HL-60/S4 treated with retinoic acid at 250 ng/mL for 4 days and 3 days (cell line): ENCODE results near the gene BRPF3.
"Not testable (repeated sequence)": the region's sequence is repeated elsewhere in the genome, so short reads cannot be mapped to it uniquely, and the experiment has no call there.

Source experiments
- in situ Hi-C: fragments of 300-500 bp; cut with MboI; formaldehyde crosslinking; loops from 2 replicates; pipeline ENCODE4 v1.7.0; 2022; ENCODE audit warnings: low sequenced_read_pairs

The BRPF3 gene

DNA sequence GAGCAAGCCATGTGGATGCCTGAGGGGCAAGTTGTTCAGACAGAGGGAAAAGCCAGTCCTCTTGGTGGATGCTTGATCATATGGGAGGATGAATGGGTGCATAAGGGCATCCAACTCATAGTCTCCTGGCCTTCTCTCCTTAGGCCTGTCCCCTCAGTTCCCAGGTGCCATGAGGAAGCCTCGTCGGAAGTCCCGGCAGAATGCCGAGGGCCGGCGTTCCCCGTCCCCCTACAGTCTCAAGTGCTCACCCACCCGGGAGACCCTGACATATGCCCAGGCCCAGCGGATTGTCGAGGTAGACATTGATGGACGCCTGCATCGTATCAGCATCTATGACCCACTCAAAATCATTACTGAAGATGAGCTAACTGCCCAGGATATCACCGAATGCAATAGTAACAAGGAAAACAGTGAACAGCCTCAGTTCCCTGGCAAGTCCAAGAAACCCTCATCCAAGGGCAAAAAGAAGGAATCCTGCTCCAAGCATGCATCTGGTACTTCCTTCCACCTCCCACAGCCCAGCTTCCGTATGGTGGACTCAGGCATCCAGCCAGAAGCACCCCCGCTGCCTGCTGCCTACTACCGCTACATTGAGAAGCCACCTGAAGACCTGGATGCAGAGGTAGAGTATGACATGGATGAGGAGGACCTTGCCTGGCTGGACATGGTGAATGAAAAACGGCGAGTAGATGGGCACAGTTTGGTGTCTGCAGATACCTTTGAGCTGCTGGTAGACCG lies 3.8 kb downstream of the BRPF3 start:
- in situ Hi-C loops = no loop called here

DNA sequence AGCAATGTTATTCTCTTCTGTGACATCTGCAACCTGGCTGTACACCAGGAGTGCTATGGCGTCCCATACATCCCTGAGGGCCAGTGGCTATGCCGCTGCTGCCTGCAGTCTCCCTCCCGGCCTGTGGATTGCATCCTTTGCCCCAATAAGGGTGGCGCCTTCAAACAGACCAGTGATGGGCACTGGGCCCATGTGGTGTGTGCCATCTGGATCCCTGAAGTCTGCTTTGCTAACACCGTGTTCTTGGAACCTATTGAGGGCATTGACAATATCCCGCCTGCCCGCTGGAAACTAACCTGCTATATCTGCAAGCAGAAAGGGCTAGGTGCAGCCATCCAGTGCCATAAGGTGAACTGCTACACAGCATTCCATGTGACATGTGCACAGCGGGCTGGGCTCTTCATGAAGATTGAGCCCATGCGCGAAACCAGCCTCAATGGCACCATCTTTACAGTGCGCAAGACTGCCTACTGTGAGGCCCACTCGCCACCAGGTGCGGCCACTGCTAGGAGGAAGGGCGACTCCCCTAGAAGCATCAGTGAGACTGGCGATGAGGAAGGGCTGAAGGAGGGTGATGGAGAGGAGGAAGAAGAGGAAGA lies 4.6 kb downstream of the BRPF3 start:
- in situ Hi-C loops = no loop called here

DNA sequence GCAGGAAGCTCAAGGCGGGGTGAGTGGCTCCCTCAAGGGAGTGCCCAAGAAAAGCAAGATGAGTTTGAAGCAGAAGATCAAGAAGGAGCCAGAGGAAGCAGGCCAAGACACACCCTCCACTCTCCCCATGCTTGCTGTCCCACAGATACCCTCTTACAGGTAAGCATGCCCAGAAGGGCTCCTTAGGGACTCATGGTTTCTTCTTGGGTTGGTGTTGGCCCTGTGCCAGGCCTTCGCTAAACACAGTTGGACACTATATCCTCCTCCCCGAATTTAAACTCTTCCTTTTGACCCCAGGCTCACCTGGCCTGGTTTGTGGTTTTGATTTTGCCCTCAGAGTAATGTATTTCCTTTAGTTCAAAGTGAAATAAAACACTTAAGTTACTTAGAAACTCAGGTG lies 5.1 kb downstream of the BRPF3 start:
- in situ Hi-C loops = no loop called here

DNA sequence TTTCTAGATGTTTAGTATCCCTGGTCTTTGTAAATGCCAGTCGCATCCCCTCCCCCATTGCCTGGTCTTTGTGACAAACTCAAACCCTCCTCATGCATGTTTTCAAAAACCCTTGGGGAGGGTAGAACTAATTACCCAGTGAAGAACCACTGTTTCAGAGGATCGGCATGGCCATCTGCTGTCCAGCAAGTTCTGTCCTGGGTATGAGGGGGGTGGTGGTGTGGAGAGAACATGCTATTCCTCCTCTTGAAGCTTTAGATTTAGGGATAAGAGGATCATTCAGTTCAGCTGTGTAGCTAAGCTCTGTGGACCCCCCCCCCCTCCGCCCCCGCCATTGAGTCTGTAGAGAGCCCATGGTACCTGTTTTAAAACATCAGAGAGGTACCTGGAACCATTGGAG lies 5.6 kb downstream of the BRPF3 start:
- in situ Hi-C loops = no loop called here

DNA sequence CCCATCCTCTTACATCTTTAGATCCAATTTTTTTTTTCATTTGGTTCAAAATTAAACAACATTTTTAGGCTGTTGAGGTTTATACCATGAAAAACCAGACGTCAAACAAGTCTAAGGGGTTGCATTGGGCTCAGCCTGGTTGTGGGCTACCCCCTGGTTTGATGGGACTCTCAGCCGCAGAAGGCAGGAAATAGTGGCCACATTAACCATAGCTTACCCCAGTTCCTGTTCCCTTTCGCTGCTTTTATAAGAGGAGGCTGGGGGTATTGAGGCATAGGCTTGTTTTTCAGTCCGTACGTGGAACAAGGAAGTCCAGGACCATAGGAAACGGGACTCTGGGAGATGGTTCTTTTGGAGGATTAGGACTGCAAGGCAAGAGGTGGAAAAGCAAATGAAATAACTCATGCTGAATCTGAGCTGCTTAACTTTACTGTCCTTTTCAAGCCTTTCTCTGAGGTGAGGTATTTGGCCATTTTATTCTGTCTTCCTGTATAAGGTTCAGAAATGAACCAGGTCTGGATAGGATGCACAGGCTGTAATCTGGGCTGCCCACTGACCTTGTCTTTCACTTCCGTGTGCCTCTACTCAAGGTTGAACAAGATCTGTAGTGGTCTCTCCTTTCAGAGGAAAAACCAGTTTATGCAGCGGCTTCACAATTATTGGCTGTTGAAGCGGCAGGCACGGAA lies 7.7 kb downstream of the BRPF3 start:
- in situ Hi-C loops = no loop called here

DNA sequence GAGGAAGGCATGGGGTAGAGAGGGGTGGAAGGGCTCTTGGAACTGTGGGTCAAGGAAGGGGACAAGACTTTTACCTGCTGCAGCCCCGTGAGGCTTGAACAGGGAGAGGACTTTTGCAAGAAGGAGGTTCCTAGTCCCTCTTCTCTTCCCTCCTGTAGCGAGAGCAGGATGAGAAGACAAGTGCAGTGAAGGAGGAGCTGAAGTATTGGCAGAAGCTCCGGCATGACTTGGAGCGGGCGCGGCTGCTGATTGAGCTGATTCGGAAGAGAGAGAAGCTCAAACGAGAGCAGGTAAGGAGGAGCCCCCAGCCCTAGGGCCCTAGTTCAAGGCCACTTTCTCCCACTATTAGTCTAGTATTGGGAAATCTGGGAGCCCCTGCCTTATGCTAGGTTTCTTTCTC lies 10.6 kb downstream of the BRPF3 start:
- in situ Hi-C loops = no loop called here

DNA sequence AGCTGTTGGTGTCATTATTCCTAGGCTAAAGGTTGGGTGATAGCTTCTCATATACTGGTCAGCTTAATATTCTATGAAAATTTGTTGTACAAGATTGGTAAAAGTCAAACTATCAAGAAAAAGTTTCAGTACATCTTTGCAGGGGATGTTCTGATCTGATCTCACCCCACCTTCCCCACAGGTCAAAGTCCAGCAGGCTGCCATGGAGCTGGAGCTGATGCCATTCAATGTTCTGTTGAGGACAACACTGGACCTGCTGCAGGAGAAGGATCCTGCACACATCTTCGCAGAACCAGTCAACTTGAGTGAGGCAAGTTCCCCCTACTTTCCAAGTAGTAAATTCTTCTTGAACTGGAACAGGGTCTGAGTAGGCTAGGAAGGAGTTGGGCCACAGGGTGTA lies 13.1 kb downstream of the BRPF3 start:
- in situ Hi-C loops = no loop called here

DNA sequence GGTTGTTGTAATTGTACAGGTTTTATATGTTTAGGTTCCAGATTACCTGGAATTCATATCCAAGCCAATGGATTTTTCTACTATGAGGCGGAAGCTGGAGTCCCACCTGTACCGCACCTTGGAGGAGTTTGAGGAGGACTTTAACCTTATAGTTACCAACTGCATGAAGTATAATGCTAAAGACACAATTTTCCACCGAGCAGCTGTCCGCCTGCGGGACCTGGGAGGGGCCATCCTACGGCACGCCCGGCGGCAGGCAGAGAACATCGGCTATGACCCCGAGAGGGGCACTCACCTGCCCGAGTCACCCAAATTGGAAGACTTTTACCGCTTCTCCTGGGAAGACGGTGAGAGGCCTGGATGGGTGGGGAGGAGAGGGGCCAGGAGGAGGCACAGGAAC lies 13.6 kb downstream of the BRPF3 start:
- in situ Hi-C loops = no loop called here

DNA sequence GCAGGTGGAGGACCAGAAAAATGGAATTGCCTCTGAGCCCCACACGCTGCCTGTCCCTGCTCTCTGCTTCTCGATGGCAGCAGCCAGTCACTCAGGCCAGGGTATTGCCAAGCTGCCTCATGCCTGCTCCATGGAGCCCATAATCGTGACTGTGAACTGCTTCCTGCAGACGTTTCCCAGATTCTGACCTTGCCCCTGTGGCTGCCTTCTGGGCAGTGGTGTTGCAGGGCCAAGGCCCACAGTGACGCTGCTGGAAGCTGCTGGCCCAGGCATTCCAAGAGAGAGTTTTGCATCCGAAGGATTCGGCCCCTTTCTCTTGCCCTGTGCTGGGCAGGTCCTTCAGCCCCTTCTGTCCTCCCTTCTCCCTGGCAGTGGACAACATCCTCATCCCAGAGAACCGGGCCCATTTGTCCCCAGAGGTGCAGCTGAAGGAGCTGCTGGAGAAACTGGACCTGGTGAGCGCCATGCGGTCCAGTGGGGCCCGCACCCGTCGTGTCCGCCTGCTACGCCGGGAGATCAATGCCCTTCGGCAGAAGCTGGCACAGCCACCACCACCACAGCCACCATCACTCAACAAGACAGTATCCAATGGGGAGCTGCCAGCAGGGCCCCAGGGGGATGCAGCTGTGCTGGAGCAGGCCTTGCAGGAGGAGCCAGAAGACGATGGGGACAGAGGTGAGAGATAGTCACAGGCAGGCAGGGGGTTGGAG lies 14.5 kb downstream of the BRPF3 start:
- in situ Hi-C loops = no loop called here

DNA sequence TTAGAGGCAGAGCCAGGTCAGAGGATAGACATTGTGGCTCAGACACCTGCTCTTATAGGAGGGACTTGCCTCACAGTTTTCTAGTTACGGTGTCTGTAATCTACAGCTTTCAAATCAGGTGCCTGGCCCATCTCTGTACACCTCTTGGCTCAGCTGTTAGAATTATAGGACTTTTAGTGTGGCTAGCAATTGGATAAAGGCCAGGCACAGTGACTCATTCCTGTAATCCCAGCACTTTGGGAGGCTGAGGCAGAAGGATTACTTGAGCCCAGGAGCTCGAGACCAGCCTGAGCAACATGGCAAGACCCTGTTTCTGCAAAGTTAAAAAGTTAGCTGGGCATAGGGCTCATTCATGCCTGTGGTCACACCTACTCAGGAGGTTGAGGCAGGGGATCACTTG lies 20.0 kb downstream of the BRPF3 start:
- in situ Hi-C loops = no loop called here

DNA sequence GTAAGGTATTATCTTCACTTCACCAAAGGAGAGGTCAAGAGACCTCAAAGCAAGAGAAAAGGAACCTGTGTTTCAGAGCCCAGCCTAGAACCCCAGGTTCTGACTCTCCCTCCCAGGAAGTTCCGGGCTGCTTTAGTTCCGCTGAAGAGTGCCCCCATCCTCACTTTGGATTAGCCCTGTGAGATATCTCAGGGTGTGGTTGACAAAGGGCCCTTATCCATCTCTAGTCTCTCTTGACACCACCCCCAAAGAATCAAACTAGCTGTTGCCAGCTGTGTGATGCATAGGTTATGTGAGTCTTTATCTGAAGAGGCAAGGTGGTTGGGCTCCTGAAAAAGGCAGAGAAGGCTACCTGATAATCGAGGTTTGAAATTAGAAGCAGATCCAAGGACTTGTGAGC lies 20.6 kb downstream of the BRPF3 start:
- in situ Hi-C loops = no loop called here

DNA sequence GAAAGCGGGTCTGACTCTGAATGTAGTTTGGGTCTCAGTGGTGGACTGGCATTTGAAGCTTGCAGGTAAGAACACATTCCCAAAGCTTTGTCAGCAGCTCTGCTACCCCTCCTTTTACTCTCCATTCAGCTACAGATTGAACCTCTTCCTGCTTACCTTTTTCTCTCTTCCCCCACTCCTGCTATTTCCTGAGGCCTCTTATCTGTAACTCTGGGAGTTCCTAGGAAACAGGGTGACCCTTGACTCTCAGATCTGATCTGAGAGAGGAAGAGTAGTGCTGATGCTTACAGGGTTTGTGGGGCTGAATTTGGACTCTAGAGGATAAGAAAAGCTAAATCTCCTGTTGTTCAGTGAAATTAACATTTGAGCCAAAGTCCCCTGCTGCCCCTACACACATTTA lies 21.4 kb downstream of the BRPF3 start:
- in situ Hi-C loops = no loop called here

DNA sequence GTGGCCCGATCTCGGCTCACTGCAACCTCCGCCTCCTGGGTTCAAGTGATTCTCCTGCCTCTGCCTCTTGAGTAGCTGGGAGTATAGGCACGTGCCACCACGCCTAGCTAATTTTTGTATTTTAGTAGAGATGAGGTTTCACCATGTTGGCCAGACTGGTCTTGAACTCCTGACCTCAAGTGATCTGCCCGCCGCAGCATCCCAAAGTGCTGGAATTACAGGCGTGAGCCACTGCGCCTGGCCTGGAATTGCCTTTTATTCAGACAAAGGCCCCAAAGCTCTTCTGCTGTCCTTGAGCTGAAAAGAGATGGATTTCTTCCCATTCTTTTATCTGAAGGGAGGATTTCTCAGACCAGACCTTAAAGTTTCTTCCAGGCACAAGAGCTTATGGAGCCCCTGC lies 22.0 kb downstream of the BRPF3 start:
- in situ Hi-C loops = not testable (repeated sequence)

DNA sequence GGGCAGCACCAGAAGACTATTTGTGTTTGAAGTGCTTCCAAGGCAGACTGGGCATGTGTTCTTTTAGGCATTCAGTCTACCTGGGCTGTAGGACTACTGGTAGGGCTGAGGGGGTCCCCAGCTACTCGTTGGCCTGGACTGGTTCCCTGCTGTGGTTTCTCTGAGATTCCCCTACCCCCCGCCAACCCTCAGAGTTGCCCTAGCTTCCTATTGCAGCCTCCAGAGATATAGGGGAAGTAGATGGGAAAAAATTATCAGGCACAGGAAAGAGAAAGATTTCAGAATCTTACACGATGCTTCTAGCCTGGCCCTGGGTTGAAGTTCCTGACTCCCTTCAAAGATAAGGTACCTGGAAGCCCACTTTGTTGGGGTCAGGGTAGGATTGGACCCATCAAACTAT lies 22.5 kb downstream of the BRPF3 start:
- in situ Hi-C loops = no loop called here

DNA sequence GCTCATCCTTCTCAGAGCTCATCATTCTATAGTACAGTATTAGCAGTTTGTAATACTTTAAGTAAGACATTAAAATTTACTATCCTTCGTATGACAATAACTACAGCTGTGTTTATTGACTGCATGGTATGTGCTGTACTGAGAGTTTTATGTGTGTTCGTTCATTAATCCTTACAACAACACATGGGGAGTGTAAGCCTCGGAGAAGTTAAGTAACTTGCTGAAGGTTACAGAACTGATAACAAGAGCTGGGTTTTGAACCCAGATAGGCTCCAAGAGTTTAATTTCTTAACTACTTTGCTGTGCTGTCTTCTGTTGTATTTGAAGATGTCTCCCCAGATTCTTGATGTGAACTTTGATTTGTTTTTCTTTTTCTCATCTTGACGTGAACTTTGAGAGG lies 23.7 kb downstream of the BRPF3 start:
- in situ Hi-C loops = no loop called here

DNA sequence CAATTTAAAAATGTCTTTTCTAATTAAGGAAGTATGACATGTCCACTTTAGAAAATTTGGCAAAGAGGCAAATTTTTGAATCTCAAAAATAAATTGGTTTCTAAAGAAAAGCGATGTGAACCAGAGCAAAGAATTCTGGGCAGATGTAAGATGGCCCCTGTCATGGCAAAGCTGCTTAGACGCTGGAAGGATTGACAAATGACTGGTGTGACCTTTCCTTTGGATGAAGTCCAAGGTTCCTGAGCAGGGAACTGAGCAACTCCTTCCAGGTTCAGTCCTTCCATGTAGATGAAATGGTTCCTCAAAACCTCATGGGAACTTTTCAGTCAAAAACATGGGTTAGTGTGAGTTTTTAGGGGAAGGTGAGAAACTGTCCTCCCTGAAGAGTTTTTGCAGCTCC lies 25.1 kb downstream of the BRPF3 start:
- in situ Hi-C loops = no loop called here

DNA sequence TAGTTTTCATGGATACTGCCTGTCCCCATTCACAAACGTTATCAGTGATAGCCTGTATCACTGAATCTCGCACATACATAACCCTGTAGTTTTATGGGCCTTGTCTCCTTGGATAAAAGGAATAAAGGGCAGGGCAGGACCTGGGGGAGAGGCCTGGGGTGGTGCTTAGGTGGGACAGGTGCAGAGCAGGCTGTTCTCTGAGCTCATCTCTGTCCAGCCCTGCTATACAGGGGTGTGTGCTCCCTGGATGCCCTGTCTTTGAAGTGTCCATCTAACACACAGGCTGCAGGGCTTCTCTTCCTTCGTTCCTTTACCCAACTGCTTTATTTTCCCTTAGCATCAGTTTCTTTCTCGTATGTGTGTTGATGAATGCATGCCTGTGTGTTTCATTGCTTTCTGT lies 26.4 kb downstream of the BRPF3 start:
- in situ Hi-C loops = no loop called here

DNA sequence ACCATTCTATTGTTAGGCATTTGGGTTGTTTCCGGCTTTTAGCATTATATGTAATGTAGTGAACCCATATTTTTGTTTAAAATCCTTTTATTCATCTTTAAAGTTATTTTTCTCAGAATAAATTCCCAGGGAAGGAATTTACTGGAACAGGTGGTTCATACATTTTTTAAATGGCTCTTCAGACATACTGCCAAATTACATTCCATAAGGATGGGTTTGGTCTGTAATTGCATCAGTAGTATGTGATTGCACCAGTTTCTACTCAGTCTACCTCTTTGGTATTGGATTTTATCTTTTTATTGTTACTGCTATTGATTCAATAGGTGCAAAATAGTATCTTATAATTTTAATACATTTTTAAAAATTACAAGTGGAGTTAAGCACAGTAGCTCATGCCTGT lies 27.2 kb downstream of the BRPF3 start:
- in situ Hi-C loops = no loop called here

DNA sequence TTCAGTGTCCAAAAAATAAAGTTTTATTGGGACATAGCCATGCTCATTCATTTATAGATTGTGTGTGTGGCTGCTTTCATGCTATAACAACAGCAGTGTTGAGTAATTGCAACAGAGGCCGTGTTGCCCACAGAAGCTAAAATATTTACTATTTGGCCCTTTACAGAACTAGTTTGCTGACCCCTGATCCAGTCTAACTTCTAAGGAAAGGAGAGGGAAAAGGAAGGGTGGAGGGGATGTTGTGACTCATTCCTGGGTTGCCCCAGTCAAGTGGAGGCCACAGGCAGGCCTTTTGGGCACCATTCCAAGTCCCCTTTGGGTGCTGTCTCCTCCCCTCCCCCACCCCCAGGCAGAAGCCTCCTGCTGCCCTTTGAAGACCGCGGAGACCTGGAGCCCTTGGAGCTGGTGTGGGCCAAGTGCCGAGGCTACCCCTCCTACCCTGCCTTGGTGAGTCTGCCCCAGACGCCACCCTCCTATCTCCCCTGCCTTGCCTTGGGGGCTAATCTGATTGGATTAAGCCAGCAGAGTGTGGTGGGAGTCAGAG lies 28.4 kb downstream of the BRPF3 start:
- in situ Hi-C loops = no loop called here

DNA sequence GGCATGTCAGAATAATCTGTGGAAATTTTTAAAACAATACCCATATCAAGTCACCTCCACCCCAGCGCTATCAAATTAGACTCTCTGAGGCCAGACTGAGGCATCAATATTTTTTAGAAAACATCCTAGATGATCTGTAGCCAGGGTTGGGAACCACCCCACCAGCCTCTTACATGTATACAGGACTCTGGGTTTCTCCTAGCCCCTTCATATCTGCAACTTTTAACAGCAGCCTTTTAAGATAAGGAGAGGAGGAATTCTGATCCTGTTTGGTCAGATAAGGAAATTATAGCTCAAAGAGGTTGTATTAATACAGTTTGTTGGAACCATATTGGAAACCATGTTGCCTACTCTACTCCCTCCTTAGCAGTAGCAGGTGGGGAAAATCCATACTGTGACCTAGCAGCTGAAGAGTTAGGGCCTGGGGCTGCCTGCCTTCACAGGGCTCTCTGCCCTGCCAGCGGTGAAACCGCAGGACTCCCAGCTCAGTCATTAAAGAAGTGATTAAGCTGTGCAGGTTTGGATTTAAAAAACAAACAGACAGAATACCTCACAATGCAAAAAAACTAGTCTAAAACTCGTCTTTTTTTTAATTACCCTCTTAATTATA lies 30.0 kb downstream of the BRPF3 start:
- in situ Hi-C loops = no loop called here
